ENCODE measurements around the gene SNX20.
A peak's percentile ranks its signal among the peaks of the same experiment; 100 is the strongest.

The SNX20 gene

DNA sequence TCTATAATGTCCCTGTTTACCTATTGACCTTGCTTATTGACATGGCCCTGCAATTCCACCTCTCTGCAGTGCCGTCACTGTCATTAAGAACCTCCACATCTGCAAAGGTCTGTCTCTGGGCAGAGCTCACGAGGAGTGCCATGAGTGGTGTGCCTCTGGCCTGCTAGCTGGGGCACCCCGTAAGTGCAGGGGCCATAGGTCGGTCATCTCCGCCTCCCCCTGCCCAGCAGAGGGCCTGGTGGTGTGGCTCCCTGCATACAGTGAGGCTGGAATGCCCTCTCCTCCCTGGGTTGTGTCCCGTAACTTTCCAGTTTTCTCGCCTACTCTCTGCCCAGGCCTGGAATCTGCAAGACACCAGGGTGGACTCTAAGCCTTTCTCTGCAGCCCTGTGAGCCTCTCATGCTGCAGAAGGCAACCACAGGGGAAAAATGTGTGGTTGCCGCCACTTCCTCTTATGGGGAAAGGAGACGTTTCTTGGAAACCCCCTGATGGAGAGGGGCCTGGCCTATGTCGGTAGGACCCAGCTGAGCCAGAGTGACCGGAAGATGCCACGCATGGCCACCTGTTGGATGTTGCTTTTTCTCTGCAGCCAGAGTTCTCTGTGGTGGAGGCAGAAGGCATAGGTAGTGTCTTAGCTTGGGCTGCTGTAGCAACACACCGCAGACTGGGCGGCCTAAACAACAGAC lies 2.7 kb upstream of the SNX20 start:
- peak in 1 of 2 donors; percentile 50 for DNase-seq (ENCODE audit: low read depth in 1 of 2, low spot score in 1 of 2)

GRCh38 chr16:50680556-50680893 lies 587 bp downstream of the SNX20 start:
- no peak for DNase-seq (ENCODE audit: low read depth in 1 of 2, low spot score in 1 of 2)

DNA sequence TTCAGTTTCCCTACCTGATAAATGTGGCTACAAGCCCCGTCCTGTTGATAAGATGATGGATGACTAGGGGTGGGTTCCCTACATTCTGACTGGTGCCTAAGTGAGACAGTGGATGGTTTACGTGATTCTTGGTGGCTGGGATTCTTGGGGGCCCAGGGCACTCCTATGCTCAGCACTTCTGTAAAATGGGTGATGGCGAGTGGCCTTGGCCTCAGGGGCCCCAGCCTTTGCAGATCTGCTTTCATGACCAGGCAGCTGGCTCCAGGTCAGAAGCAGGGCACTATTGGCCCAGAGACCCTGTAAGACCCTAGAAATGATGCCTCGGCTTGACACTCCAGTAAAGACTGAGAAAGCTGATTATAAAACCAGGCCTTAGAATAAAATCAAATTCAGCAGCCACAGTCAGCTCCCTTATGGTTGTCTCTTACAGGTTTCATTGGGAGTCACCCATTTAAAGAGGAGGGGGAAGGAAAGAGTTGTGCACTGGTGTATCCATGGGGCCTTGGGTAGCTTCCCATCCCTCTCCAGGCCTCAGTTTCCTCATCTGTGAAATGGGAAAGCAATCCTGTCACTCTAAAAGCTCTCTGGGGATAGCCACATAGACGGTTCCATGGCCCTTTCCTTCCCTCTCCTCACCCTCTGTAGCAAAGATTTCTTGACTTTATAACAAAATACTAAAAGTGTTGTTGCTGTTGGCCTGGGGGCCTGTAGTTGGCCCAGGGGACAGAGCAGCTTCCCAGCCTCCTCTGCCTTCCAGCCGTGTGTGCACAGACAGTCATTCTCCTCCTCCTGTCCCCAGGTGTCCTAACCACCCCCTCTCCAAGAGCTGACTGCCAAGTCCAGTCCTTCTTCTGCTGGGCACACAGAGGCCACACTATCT lies 1.2 kb downstream of the SNX20 start:
- no peak for DNase-seq (ENCODE audit: low read depth in 1 of 2, low spot score in 1 of 2)

DNA sequence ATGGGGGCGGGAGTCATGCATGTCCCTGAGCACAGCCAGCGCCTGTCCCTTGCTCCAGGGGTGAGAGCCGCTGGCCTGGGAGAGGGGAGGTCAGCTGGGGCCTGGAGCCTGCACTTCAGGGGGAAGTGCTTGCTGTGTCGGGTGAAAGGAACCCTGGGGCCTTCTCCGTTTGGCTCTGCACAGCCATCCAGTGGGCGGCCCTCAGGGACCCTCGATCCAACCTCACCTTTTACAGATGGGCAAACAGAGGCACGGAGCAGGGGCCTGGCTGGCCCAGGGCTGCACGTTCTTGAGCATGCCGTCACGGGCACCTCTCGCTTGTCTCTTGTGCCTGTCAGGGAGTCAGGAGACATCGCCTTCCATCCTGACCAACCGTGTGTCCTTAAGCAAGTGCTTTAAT lies 1.8 kb downstream of the SNX20 start:
- DNase-seq (ENCODE audit: low read depth in 1 of 2, low spot score in 1 of 2): no peak

DNA sequence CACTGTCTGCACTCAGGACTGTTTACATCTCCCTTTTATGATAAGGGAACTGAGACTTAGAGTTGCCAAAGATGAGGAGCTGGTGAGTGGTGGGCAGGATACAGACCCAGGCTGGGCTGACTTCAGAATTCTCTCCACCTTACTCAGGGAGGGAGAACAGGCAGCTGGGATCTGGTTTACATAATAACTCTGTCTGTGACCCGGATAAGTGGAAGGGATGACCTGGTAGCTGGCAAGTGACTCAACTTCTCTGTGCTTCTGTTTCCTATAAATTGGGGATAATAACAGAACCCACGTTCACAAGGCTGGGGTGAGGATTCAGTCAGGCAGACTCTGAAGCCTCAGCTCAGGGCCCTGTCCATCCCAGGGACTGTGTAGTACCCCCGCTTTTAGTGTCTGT lies 2.6 kb downstream of the SNX20 start:
- no peak for DNase-seq (ENCODE audit: low read depth in 1 of 2, low spot score in 1 of 2)

- DNase-seq (ENCODE audit: low read depth in 1 of 2, low spot score in 1 of 2): no peak
Observed at GRCh38 chr16:50677351-50677750, 3.8 kb downstream of the SNX20 start.

GRCh38 chr16:50676684-50677225 lies 4.4 kb downstream of the SNX20 start:
- DNase-seq (ENCODE audit: low read depth in 1 of 2, low spot score in 1 of 2): no peak

GRCh38 chr16:50675686-50676610 lies 5.2 kb downstream of the SNX20 start:
- no peak for DNase-seq (ENCODE audit: low read depth in 1 of 2, low spot score in 1 of 2)

DNA sequence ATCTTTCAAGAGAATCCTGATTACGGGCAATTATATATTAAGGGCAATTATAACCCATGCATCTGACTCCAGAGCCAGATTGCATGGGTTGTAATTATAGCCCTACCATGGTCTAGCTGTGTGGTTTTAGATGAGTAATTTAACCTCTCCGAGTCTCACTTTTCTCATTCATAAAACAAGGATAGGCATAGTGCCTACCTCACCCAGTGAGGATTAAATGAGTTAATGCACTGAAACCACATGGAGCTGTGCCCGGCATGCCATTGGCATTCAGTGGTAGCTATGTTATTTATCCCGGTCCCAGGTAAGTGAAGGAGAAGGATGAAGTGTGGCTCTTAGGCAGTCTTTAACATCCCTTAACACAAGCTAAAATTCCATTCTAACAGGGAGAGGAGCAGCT lies 6.3 kb downstream of the SNX20 start:
- no peak for DNase-seq (ENCODE audit: low read depth in 1 of 2, low spot score in 1 of 2)

DNA sequence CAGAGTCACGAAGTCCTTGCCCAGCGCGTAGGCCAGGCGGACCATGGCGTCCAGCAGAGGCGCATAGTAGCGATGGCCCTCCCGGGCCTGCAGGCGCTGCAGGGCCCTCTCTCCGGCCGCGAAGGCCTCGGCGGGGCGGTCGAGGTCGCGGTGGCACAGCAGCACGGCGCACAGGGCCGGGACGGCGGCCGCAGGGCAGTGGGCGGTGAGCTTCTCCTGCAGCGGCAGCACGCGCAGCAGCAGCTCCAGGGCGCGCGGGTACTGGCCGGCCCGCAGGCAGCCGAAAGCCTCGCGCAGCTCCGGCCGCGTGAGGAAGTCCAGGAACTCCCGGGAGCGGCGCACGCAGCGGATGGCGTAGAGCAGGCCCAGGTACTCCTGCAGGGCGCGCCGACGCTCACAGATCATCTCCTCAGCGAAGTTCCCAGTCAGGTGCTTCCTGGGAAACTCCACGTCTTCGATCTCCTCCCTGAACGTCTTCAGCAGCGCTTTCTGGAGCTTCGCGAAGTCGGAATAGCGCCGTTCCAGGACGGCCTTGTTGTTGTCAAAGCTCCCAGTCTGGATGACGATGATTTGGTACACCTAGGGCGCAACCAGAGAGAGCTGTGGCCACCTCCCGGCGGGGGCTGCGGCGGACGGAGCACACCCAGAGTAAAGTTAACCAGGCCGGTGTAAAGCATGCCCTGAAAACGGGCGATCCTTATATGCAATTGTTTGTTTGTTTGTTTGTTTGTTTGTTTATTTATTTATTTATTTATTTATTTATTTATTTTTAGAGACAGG lies 7.4 kb downstream of the SNX20 start:
- DNase-seq (ENCODE audit: low read depth in 1 of 2, low spot score in 1 of 2): no peak

- DNase-seq (ENCODE audit: low read depth in 1 of 2, low spot score in 1 of 2): peak; percentile 43 to 54
Observed at GRCh38 chr16:50671644-50672260, 9.4 kb downstream of the SNX20 start.

DNA sequence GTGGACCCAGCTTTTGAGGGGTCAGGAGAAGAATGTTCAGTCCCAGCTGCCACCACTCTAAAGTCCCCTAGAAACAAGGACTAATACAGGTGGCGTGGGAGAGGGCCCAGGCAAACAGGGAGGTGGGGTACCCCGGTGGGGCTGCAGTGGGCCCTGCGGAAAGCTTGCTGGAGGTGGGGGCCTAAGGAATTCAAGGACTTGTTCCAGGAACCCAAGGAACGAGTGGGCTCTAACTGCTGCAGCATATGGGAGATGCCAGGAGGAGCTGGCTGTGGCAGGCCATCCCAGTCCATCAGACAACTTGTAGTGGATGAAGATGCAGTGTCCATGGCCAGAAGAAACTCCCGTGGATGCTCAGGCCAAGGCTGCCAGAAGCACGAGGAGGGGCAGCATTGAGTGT lies 10.6 kb downstream of the SNX20 start:
- no peak for DNase-seq (ENCODE audit: low read depth in 1 of 2, low spot score in 1 of 2)

- DNase-seq (ENCODE audit: low read depth in 1 of 2, low spot score in 1 of 2): no peak
Observed at GRCh38 chr16:50669741-50670140, 11.4 kb downstream of the SNX20 start.

DNA sequence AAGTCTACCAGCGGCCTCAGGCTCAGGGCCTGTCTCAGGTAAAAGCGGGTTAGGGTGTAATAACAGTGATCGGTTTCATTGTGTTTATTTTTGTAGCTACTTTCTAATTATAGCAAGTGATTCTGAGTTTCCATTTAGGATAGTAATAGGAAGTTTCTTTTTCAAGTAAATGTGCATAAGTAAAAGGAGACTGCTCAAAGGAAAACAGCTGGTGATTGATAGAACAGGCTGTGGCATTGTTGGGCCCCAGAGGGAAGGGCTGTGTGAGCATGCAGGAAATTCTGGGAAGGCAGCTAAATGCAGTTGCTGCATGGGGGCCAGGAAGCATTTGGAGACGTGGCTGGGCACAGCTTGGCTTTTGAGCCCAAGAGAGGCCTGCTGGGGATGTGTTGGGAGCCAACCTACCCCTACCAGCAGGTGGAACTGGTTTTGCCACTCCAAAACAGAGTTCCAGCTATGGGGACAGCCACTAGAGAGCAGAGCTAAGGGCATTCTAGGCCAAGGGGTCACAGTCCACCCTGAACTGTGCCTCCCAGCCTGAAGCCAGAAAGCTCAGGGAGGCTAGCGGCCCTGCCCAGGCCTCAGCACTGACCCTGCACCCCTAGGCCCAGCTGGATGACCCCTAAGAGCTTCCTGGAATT lies 12.6 kb downstream of the SNX20 start:
- DNase-seq (ENCODE audit: low read depth in 1 of 2, low spot score in 1 of 2): no peak

DNA sequence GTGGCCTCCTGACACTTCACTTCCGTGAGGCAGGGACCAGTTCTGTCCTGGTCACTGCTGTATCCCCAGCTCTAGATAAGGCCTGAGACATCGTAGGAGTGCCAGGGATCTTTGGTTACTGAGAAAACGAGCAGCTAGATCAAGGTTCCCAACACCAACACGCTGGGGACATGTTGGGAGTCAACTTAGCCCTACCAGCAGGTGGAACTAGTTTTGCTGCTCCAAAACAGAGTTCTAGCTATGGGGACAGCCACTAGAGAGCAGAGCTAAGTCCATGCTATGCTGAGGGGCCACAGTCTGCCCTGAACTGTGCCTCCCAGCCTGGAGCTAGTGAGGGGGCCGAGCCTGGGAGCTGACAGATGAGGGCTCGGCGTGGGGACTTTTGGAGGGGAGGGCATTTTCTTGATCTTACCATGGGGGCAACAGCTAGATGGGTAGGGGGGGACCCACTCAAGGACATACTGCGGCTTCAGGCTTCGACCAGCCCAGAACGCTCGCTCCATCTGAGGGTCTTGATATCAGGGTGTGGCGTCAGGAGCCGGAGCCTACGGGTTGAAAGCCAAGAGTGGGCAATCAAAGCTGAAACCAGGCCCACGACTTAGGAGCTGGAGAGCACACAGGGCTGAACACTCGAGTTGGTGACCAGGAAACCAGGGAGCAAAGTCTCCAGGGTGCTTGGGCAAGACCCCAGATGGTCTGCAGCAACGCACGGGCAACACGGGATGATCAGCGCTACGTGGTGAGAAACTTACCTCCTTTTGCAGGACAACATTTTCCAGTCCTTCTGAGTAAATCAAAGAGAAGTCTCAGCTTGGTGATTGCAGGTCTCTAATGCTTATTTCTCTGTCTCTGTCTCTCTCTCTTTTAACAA lies 13.4 kb downstream of the SNX20 start:
- DNase-seq (ENCODE audit: low read depth in 1 of 2, low spot score in 1 of 2): no peak

DNA sequence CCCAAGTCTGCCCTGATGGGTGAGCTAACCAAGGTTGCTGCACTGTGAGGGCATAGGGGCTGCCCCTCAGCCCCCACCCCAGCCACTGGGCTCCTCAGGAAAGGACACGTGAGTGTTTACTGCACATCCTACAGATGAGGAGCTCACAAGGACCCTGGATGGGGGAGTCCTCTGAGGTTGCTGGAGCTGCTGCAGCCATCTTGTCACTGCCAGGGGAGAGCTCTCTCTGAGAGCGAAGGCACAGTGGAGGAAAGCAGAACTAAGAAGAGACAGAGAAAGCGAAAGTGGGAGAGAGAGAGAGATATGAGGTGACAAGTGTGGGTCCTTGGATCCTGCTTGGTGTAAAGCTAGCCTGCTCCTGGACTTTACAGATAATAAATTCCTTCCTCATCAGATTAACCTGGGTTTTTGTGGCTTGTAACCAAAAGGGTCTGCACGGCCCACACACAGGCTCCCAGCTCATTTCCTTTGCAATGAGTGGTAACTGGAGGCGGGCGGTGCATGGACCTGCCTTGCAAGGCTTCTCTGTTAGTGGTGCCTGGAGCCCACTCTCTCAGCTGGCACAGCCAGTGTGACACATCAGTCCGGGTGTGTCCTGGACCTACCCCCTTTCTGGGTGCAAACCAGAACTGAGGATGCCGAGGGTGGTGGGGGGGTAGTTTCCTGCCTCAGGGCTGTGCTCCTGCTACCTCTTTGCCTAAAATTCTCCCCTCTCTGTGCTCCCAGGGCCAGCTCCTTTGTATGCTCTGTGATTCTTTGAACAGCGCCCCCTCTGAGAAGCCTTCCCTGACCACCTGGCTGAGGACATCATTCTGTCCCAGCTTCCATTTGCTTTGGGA lies 14.2 kb downstream of the SNX20 start:
- DNase-seq (ENCODE audit: low read depth in 1 of 2, low spot score in 1 of 2): peak; percentile 23 to 31

GRCh38 chr16:50665128-50665878 lies 15.8 kb downstream of the SNX20 start:
- DNase-seq (ENCODE audit: low read depth in 1 of 2, low spot score in 1 of 2): peak; percentile 69 to 77
